H1 (cell line): ENCODE data around the gene SMTN.
"Not testable (repeated sequence)": the region's sequence is repeated elsewhere in the genome, so short reads cannot be mapped to it uniquely, and the experiment has no call there.

Experiments
- ATF3 ChIP-seq: IDR thresholded peaks from 2 replicates; pipeline ENCODE4 v1.6.1; 2011; ENCODE audit warnings: low read depth, mild to moderate bottlenecking, low read length; ENCODE audit not compliant: insufficient read depth
- CBX5 ChIP-seq: fragments of 300-800, 300-1000 bp; sonication (generic); IDR thresholded peaks from 2 replicates; pipeline ENCODE4 v1.7.1; 2016; ENCODE audit warnings: antibody characterized with exemption, low read length, low read depth
- CEBPB ChIP-seq: IDR thresholded peaks from 2 replicates; pipeline ENCODE4 v1.6.1; 2012; ENCODE audit warnings: low read depth, low read length
- CTCF ChIP-seq, 3 experiments: IDR thresholded peaks; 1 replicate in 2 of 3; 2 replicates in 1 of 3; pipeline versions ENCODE4 v1.5.1 to v1.6.1; 2011; ENCODE audit warnings: low read length in 3 of 3, mild to moderate bottlenecking in 3 of 3, inconsistent platforms in 2 of 3, low read depth in 1 of 3, moderate library complexity in 1 of 3; ENCODE audit not compliant: insufficient read depth in 1 of 3; ENCODE audit errors: control extremely low read depth in 1 of 3
- E2F6 ChIP-seq: IDR thresholded peaks from 2 replicates; pipeline ENCODE4 v1.6.1; 2012; ENCODE audit warnings: inconsistent platforms

GRCh38 chr22:31073545-31074145, 7.5 kb upstream of the SMTN start:
- TF ChIP-seq E2F6; CTCF (IDR thresholded peaks at IDR 0.05; ENCODE audit: control extremely low read depth in 1 of 3, insufficient read depth in 1 of 3, low read depth in 1 of 3, low read length in 3 of 3); CEBPB; CBX5; ATF3: not testable (repeated sequence)
